8988T (cell line): Measurements from ENCODE around the gene LZTR1.
A peak's percentile ranks its signal among the peaks of the same experiment; 100 is the strongest.
"Not testable (repeated sequence)": the region's sequence is repeated elsewhere in the genome, so short reads cannot be mapped to it uniquely, and the experiment has no call there.

ENCODE experiments used
- DNase-seq: peaks from one replicate; pipeline ENCODE4 v3.0.0; 2011

LZTR1 gene

GRCh38 chr22:21042978-21043859 is 61.1 kb downstream of the LZTR1 start:
- no peak for DNase-seq

GRCh38 chr22:21043860-21044535 is 61.9 kb downstream of the LZTR1 start:
- DNase-seq: no peak

GRCh38 chr22:21044931-21045584 is 63.0 kb downstream of the LZTR1 start:
- no peak for DNase-seq

- DNase-seq: peak; percentile 87
These were observed 63.6 kb downstream of the LZTR1 start, which contains the start of gene LRRC74B for GRCh38 chr22:21045585-21046294. Gene LRRC74B (plus strand): TSS chr22:21045946. CDS start chr22:21045987, 41 bp downstream.

GRCh38 chr22:21047035-21047661 is 65.1 kb downstream of the LZTR1 start:
- no peak for DNase-seq

- no peak for DNase-seq
These were observed 65.6 kb downstream of the LZTR1 start for GRCh38 chr22:21047730-21048129.

GRCh38 chr22:21048448-21048847 is 66.4 kb downstream of the LZTR1 start:
- not testable (repeated sequence) for DNase-seq
